ENCODE results near the gene PSMC5. TPM values are rescaled to one million over a fixed set of nuclear protein-coding genes. Genes with fewer than 3 reads are reported as not detected.
"Not testable (repeated sequence)": the region's sequence is repeated elsewhere in the genome, so short reads cannot be mapped to it uniquely, and the experiment has no call there.

Gene PSMC5
- total and polyA plus RNA-seq, 8 donors: 36.5 to 154 (median 55.1) TPM

GRCh38 chr17:63850401-63850800 lies 23.2 kb downstream of the PSMC5 start:
- H3K27ac ChIP-seq: no peak overlapping the region

GRCh38 chr17:63853260-63853659 lies 26.0 kb downstream of the PSMC5 start:
- FAIRE-seq (no peak), ATAC-seq (no peak), DNase-seq (no peak)
- 88 to 92% methylated on average over 2 of the region's 2 CpGs for WGBS, 2 donors
- no peak overlapping the region for H3K27ac ChIP-seq
- no peaks in the 10 kb centered on the region for H3K27me3 ChIP-seq
- no peaks in the 10 kb centered on the region for H3K36me3 ChIP-seq
- no peaks in the 10 kb centered on the region for H3K9me3 ChIP-seq
- intact Hi-C loops (cut with DNase I): no loop called here
- TF ChIP-seq, protein P1, sequence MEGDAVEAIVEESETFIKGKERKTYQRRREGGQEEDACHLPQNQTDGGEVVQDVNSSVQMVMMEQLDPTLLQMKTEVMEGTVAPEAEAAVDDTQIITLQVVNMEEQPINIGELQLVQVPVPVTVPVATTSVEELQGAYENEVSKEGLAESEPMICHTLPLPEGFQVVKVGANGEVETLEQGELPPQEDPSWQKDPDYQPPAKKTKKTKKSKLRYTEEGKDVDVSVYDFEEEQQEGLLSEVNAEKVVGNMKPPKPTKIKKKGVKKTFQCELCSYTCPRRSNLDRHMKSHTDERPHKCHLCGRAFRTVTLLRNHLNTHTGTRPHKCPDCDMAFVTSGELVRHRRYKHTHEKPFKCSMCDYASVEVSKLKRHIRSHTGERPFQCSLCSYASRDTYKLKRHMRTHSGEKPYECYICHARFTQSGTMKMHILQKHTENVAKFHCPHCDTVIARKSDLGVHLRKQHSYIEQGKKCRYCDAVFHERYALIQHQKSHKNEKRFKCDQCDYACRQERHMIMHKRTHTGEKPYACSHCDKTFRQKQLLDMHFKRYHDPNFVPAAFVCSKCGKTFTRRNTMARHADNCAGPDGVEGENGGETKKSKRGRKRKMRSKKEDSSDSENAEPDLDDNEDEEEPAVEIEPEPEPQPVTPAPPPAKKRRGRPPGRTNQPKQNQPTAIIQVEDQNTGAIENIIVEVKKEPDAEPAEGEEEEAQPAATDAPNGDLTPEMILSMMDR (IDR thresholded peaks at IDR 0.05): no peak
- peaks cover 0 to 3% (median 0%) of the 10 kb centered on the region in 3 donors for H3K4me1 ChIP-seq
- no peak overlapping the region for H3K4me3 ChIP-seq

More at GRCh38 chr17:63850401-63850800, 23.2 kb downstream of the PSMC5 start:
- H3K36me3 ChIP-seq: no peaks in the 10 kb centered on the region
- peaks cover 0 to 3% (median 0%) of the 10 kb centered on the region in 3 donors for H3K4me1 ChIP-seq
- FAIRE-seq: no peak
- intact Hi-C loops (cut with DNase I): no loop called here
- TF ChIP-seq, protein P1 (IDR thresholded peaks at IDR 0.05): no peak
- WGBS, 2 donors: 91 to 99% methylated on average over 9 of the region's 9 CpGs
- no peak overlapping the region for H3K4me3 ChIP-seq
- DNase-seq: no peak
- H3K27me3 ChIP-seq: no peaks in the 10 kb centered on the region
- no peaks in the 10 kb centered on the region for H3K9me3 ChIP-seq
- no peak for ATAC-seq

DNA sequence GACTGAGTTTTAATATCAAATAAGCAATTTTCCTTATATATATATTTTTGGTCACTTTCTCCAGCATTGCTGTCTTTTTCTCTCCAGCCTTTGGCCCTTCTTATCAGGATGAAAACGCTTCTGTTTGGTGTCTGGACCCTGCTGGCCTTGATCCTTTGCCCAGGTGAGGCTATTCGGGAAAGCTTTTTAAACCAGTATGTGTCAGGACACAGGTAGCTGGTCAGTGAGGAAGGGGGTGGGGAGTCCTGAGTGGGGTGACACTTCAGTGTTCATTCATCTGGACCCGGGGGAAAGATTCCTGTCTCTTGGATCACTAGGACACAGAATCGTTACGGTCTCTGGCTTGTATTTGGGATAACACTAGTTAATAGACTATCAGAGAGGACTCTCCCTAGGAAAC lies 27.5 kb downstream of the PSMC5 start:
- H3K9me3 ChIP-seq: no peaks in the 10 kb centered on the region
- intact Hi-C loops (cut with DNase I): no loop called here
- H3K4me3 ChIP-seq: no peak overlapping the region
- H3K4me1 ChIP-seq: no peaks in the 10 kb centered on the region
- no peak for DNase-seq
- TF ChIP-seq, protein P1 (IDR thresholded peaks at IDR 0.05): no peak
- H3K27me3 ChIP-seq: no peaks in the 10 kb centered on the region
- 44 to 48% methylated on average over 5 of the region's 5 CpGs for WGBS, 2 donors
- no peak overlapping the region for H3K27ac ChIP-seq
- no peak for FAIRE-seq
- no peaks in the 10 kb centered on the region for H3K36me3 ChIP-seq
- no peak for ATAC-seq

- no peaks in the 10 kb centered on the region for H3K27me3 ChIP-seq
- WGBS, 2 donors: 78 to 79% methylated on average over 8 of the region's 8 CpGs
- no peak overlapping the region for H3K27ac ChIP-seq
- H3K4me1 ChIP-seq: no peaks in the 10 kb centered on the region
- DNase-seq: no peak
- H3K36me3 ChIP-seq: no peaks in the 10 kb centered on the region
- intact Hi-C loops (cut with DNase I): no loop called here
- no peaks in the 10 kb centered on the region for H3K9me3 ChIP-seq
- TF ChIP-seq, protein P1 (IDR thresholded peaks at IDR 0.05): no peak
- no peak overlapping the region for H3K4me3 ChIP-seq
- no peak for ATAC-seq
- FAIRE-seq: no peak
These were observed 28.0 kb downstream of the PSMC5 start for GRCh38 chr17:63855185-63855584.

GRCh38 chr17:63856425-63856824 lies 29.2 kb downstream of the PSMC5 start:
- H3K4me1 ChIP-seq; H3K9me3 ChIP-seq; H3K36me3 ChIP-seq; H3K27me3 ChIP-seq; ATAC-seq; intact Hi-C loops (cut with DNase I); H3K27ac ChIP-seq; FAIRE-seq; H3K4me3 ChIP-seq; DNase-seq: not testable (repeated sequence)
- 83 to 87% methylated on average over 8 of the region's 8 CpGs for WGBS, 2 donors
